HFFc6 (cell line): ENCODE measurements around the gene GABBR2. TPM values are rescaled to one million over a fixed set of nuclear protein-coding genes. Genes with fewer than 3 reads are reported as not detected.

ENCODE experiments used
- DNase-seq: peaks from one replicate; pipeline ENCODE4 v3.0.0-alpha.2; 2018
- H3K27ac Mint-ChIP-seq: 2 replicates; pipeline ENCODE4 v1.8.0; 2020; ENCODE audit warnings: mild to moderate bottlenecking, mixed read lengths
- H3K27me3 Mint-ChIP-seq: 2 replicates; pipeline ENCODE4 v1.8.0; 2021; ENCODE audit warnings: mild to moderate bottlenecking, moderate library complexity, mixed read lengths; ENCODE audit not compliant: insufficient read depth
- H3K36me3 Mint-ChIP-seq: 2 replicates; pipeline ENCODE4 v1.8.0; 2021; ENCODE audit warnings: low read depth, mixed read lengths
- H3K4me1 Mint-ChIP-seq: 2 replicates; pipeline ENCODE4 v1.8.0; 2020; ENCODE audit warnings: low read depth, mixed read lengths
- H3K4me3 Mint-ChIP-seq: 2 replicates; pipeline ENCODE4 v1.8.0; 2020; ENCODE audit warnings: mild to moderate bottlenecking, moderate library complexity, mixed read lengths
- H3K9me3 Mint-ChIP-seq: 2 replicates; pipeline ENCODE4 v1.8.0; 2020; ENCODE audit warnings: mild to moderate bottlenecking, mixed read lengths
- total RNA-seq, 6 experiments: library from RNA; stranded (reverse); fragmentation: NEBNext Ultra II Directional; extraction: Animal tissue kit (Norgen Biotek cat#: 25700); gene quantifications; 2 replicates in 1 of 6; 3 replicates in 5 of 6; pipeline ENCODE4 v1.2.3, GENCODE V29; 2021
- TF ChIP-seq, protein P1 (sequence below): fragments of 200-600 bp; sonication (generic); IDR thresholded peaks from 2 replicates; pipeline ENCODE4 v1.5.0; 2021; ENCODE audit warnings: antibody characterized with exemption, mild to moderate bottlenecking

Gene GABBR2
- total RNA-seq, 6 experiments from 2014 or later = 3.1 to 9.3 (median 7.6) TPM

DNA sequence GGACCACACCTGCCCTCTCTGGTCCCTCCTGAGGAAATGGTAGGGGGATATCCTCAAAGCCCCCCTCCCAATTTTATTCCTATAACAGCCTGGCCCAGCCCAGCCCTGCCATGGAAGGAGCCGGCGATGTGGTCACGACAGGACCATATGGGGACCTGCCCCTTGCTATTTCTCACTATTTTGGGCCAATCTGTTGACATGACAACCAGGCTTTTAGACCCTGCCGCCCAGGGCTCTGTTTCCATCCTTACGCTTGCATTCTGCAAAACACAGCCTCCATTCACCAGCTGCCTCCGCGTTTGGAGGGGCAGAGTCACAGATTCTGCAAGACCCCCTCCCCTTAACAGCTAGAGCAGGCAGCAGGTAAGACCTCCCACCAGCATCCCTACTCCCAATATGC lies 112.2 kb downstream of the GABBR2 start:
- no peak overlapping the region for H3K4me3 Mint-ChIP-seq
- no peak overlapping the region for H3K27ac Mint-ChIP-seq
- DNase-seq = no peak
- no peaks in the 10 kb centered on the region for H3K36me3 Mint-ChIP-seq
- no peaks in the 10 kb centered on the region for H3K9me3 Mint-ChIP-seq
- TF ChIP-seq, protein P1, sequence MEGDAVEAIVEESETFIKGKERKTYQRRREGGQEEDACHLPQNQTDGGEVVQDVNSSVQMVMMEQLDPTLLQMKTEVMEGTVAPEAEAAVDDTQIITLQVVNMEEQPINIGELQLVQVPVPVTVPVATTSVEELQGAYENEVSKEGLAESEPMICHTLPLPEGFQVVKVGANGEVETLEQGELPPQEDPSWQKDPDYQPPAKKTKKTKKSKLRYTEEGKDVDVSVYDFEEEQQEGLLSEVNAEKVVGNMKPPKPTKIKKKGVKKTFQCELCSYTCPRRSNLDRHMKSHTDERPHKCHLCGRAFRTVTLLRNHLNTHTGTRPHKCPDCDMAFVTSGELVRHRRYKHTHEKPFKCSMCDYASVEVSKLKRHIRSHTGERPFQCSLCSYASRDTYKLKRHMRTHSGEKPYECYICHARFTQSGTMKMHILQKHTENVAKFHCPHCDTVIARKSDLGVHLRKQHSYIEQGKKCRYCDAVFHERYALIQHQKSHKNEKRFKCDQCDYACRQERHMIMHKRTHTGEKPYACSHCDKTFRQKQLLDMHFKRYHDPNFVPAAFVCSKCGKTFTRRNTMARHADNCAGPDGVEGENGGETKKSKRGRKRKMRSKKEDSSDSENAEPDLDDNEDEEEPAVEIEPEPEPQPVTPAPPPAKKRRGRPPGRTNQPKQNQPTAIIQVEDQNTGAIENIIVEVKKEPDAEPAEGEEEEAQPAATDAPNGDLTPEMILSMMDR = no peak
- H3K4me1 Mint-ChIP-seq = no peaks in the 10 kb centered on the region
- peaks cover 13% of the 10 kb centered on the region for H3K27me3 Mint-ChIP-seq

DNA sequence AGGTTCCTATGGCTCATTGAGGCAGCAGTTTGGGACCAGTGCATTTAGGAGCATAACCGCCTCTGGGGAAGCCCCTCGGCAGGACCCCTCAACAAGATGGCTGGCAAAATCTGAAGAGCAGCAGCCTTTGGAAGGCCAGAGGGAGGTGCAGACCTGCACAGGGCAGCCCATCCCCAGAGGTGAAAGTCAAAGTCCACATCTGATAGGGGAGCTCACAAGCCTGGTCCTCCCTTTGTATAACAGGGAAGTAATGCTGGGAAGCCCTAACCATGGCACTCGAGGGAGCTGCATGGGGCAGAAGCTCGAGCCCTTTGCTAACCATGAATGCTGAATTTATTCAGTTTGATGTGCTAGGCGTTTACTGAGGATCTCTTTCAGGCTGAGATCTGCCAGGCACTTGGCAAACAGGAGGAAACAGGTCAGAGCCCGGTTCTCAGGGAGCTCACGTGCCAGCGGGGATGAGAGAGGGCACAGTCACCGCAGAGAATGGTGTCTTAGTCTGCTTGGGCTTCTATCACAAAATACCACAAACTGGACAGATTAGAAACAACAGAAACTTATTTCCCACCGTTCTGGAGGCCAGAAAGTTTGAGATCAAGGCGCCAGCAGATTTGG lies 114.1 kb downstream of the GABBR2 start:
- Mint-ChIP-seq H3K4me1 (no peaks in the 10 kb centered on the region), H3K9me3 (no peaks in the 10 kb centered on the region), H3K4me3 (no peak overlapping the region), H3K27me3 (peaks cover 21% of the 10 kb centered on the region), H3K36me3 (no peaks in the 10 kb centered on the region), H3K27ac (no peak overlapping the region)
- no peak for DNase-seq
- TF ChIP-seq, protein P1 = no peak

DNA sequence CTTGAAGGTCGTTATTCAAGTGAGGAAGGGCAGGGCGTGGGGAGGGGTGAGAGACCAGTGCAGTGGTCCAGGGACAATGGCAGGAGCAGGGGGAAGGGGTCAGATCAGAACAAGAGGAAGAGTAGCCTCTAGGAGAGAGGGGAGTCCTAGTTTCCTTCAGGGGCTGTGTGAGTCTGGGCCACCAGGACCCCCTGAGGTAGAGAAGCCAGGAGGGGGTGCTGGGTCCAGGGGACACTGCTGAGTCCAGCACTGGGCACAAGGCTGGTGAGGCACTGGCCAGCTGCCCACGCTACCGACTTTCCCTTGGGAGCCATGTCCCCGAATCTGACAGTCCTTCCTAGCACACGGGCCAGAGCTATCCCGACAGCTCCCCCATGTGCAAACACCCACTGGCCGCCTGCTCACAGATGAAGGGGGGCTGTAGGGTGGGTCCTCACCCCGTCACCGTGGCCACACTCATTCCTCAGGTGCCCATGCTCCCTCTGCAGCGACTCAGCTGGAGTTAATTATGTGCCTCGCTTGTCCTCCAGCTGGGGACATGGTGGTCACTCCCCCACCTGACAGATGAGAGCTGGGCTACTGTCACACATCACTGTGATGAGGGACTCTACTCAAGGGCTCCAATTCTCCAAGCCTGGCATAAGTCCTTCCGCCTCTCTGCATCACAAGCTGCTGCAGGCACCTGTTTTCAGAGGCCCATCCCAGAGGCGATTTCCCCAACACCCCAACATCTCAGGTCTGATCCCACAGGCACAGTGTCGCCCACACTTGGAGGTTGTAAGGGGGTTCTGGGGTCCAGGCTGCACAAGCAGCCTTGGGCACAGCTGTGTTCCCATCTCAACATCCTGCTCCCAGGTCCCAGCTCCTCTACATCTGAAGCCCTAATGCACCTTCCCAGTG lies 115.1 kb downstream of the GABBR2 start:
- no peak for DNase-seq
- Mint-ChIP-seq H3K9me3 (no peaks in the 10 kb centered on the region), H3K4me3 (no peak overlapping the region), H3K27ac (no peak overlapping the region), H3K27me3 (peaks cover 26% of the 10 kb centered on the region), H3K4me1 (no peaks in the 10 kb centered on the region), H3K36me3 (no peaks in the 10 kb centered on the region)
- TF ChIP-seq, protein P1 = no peak

DNA sequence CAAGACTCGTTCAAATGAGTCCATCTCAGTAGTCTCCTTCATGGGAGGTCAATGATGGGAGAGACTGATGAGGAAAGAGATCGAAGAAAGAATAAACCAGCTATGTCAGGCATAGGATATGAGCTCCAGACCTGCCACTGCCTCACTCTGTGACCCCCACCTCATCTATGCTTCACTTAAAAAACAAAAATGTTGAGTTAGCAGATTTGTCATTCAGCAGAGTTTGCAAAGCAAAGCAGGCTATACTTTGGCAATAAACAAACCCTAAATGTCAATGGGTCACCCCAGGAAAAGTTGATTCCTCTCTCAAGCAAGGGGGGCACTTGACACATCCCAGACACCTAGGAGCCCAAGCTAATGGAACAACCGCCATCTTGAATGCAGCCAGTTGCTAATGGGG lies 117.0 kb downstream of the GABBR2 start:
- no peak overlapping the region for H3K4me3 Mint-ChIP-seq
- H3K36me3 Mint-ChIP-seq = no peaks in the 10 kb centered on the region
- no peak for DNase-seq
- peaks cover 27% of the 10 kb centered on the region for H3K27me3 Mint-ChIP-seq
- no peaks in the 10 kb centered on the region for H3K4me1 Mint-ChIP-seq
- no peak overlapping the region for H3K27ac Mint-ChIP-seq
- TF ChIP-seq, protein P1 = no peak
- no peaks in the 10 kb centered on the region for H3K9me3 Mint-ChIP-seq

DNA sequence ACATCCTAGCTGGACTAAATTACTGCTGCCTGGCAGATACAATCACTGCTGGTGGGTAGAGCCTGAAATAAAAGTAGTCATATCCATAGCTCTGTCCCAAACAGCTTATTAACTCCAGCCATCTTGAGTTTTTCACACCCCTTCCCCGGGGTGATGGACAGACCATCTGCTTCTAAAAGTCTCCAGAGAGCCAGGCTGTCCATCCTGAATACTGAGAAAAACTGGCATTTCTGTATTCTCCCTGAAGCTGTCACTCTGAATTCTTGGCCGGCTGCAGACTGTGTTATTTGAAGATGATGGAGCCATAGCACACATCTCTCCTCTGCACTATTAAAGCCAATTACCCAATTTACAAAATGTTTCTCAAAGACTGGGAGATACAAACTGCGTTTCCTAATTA lies 118.6 kb downstream of the GABBR2 start:
- no peaks in the 10 kb centered on the region for H3K36me3 Mint-ChIP-seq
- peaks cover 27% of the 10 kb centered on the region for H3K27me3 Mint-ChIP-seq
- no peak overlapping the region for H3K27ac Mint-ChIP-seq
- TF ChIP-seq, protein P1 = no peak
- no peak for DNase-seq
- no peak overlapping the region for H3K4me3 Mint-ChIP-seq
- H3K4me1 Mint-ChIP-seq = no peaks in the 10 kb centered on the region
- H3K9me3 Mint-ChIP-seq = no peaks in the 10 kb centered on the region
